ENCODE data around the gene FIG4. TPM values are rescaled to one million over a fixed set of nuclear protein-coding genes. Genes with fewer than 3 reads are reported as not detected.
"Not testable (repeated sequence)": the region's sequence is repeated elsewhere in the genome, so short reads cannot be mapped to it uniquely, and the experiment has no call there.

The FIG4 gene
- total RNA-seq, 1 donor from 2014 or later, result 21.9 TPM

DNA sequence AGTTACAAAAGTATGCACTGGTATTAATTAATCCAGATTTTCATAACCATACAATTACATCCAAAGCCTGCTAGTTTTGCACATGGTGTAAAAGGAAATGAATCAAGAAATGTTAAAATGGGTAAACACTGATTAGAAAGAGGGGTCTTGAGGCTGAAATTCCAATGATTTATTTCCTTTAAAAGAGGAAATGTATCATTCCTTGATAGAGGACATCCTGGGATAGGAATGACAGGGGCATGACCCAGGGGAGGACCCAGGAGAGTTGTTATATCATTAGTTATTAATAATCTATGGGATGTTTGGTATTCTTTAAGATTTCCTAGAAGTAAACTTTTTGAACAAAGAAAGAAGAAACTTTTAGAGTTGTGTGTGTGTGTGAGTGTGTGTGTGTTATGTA lies 18.3 kb upstream of the FIG4 start:
- Histone ChIP-seq H3K27ac (ENCODE audit: low read depth, low read length) (no peak overlapping the region), H3K4me1 (ENCODE audit: control insufficient read depth in 3 of 3, insufficient read depth in 3 of 3, low read length in 3 of 3) (no peaks in the 10 kb centered on the region), H3K9ac (ENCODE audit: low read depth in 1 of 3, low read length in 3 of 3) (no peak overlapping the region), H3K4me3 (ENCODE audit: low read length in 3 of 3) (no peak overlapping the region), H3K36me3 (ENCODE audit: control insufficient read depth in 3 of 3, insufficient read depth in 3 of 3, low read length in 3 of 3) (peaks cover 0 to 4% (median 3%) of the 10 kb centered on the region in 3 donors), H3K27me3 (ENCODE audit: control insufficient read depth in 3 of 3, insufficient read depth in 3 of 3, low read length in 3 of 3) (no peaks in the 10 kb centered on the region), H3K9me3 (ENCODE audit: control insufficient read depth in 3 of 3, low read length in 3 of 3) (no peaks in the 10 kb centered on the region)

DNA sequence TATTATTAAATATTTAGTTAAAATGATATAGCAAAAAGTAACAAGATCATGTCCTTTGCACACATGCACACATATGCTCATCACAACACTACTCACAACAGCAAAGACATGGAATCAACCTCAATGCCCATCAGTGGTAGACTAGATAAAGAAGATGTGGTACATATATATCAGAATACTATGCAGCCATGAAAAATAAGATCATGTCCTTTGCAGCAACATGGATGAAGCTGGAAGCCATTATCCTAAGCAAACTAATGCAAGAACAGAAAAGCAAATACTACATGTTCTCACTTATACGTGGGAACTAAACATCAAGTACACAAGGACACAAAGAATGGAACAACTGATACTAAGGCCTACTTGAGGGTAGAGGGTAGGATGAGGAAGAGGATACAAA lies 14.4 kb upstream of the FIG4 start:
- H3K27ac ChIP-seq (ENCODE audit: low read depth, low read length), result no peak overlapping the region
- no peaks in the 10 kb centered on the region for H3K9me3 ChIP-seq (ENCODE audit: control insufficient read depth in 3 of 3, low read length in 3 of 3)
- no peak overlapping the region for H3K9ac ChIP-seq (ENCODE audit: low read depth in 1 of 3, low read length in 3 of 3)
- no peaks in the 10 kb centered on the region for H3K4me1 ChIP-seq (ENCODE audit: control insufficient read depth in 3 of 3, insufficient read depth in 3 of 3, low read length in 3 of 3)
- no peaks in the 10 kb centered on the region for H3K27me3 ChIP-seq (ENCODE audit: control insufficient read depth in 3 of 3, insufficient read depth in 3 of 3, low read length in 3 of 3)
- H3K4me3 ChIP-seq (ENCODE audit: low read length in 3 of 3), result no peak overlapping the region
- H3K36me3 ChIP-seq (ENCODE audit: control insufficient read depth in 3 of 3, insufficient read depth in 3 of 3, low read length in 3 of 3), result no peaks in the 10 kb centered on the region

DNA sequence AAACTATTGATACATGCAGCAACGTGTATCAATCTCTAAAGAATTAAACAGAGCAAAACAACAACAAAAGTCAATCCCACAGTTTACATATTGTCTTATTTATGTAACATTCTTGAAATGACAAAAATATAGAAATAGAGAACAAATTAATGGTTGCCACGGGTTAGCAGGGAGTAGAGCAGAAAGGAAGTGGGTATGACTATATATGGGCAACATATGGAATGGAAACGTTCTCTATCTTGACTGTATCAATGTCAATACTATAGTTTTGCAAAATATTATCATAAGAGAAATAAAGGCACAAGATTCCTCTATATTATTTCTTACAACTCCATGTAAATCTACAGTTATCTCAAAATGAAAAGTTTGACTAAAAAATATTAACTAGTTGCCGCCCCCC lies 12.9 kb upstream of the FIG4 start:
- Histone ChIP-seq H3K4me1 (ENCODE audit: control insufficient read depth in 3 of 3, insufficient read depth in 3 of 3, low read length in 3 of 3) (no peaks in the 10 kb centered on the region), H3K9ac (ENCODE audit: low read depth in 1 of 3, low read length in 3 of 3) (no peak overlapping the region), H3K4me3 (ENCODE audit: low read length in 3 of 3) (no peak overlapping the region), H3K9me3 (ENCODE audit: control insufficient read depth in 3 of 3, low read length in 3 of 3) (no peaks in the 10 kb centered on the region), H3K27ac (ENCODE audit: low read depth, low read length) (no peak overlapping the region), H3K27me3 (ENCODE audit: control insufficient read depth in 3 of 3, insufficient read depth in 3 of 3, low read length in 3 of 3) (no peaks in the 10 kb centered on the region), H3K36me3 (ENCODE audit: control insufficient read depth in 3 of 3, insufficient read depth in 3 of 3, low read length in 3 of 3) (no peaks in the 10 kb centered on the region)

DNA sequence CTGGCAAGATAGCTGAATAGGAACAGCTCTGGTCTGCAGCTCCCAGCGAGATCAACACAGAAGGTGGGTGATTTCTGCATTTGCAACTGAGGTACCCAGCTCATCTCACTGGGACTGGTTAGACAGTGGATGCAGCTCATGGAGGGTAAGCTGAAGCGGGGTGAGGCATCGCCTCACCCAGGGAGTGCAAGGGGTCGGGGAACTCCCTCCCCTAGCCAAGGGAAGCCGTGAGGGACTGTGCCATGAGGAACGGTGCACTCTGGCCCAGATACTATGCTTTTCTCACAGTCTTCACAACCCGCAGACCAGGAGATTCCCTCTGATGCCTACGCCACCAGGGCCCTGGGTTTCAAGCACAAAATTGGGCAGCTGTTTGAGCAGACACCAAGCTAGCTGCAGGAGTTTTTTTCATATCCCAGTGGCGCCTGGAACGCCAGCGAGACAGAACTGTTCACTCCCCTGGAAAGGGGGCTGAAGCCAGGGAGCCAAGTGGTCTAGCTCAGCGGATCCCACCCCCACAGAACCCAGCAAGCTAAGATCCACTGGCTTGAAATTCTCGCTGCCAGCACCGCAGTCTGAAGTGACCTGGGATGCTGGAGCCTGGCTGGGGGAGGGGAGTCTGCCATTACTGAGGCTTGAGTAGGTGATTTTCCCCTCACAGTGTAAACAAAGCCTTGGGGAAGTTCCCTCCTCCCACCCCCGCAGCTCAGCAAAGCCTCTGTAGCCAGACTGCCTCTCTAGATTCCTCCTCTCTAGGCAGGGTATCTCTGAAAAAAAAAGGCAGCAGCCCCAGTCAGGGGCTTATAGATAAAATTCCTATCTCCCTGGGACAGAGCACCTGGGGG lies 12.2 kb upstream of the FIG4 start:
- not testable (repeated sequence) for H3K27ac ChIP-seq (ENCODE audit: low read depth, low read length); H3K4me1 ChIP-seq (ENCODE audit: control insufficient read depth in 3 of 3, insufficient read depth in 3 of 3, low read length in 3 of 3); H3K4me3 ChIP-seq (ENCODE audit: low read length in 3 of 3); H3K9ac ChIP-seq (ENCODE audit: low read depth in 1 of 3, low read length in 3 of 3); H3K36me3 ChIP-seq (ENCODE audit: control insufficient read depth in 3 of 3, insufficient read depth in 3 of 3, low read length in 3 of 3); H3K9me3 ChIP-seq (ENCODE audit: control insufficient read depth in 3 of 3, low read length in 3 of 3); H3K27me3 ChIP-seq (ENCODE audit: control insufficient read depth in 3 of 3, insufficient read depth in 3 of 3, low read length in 3 of 3)

DNA sequence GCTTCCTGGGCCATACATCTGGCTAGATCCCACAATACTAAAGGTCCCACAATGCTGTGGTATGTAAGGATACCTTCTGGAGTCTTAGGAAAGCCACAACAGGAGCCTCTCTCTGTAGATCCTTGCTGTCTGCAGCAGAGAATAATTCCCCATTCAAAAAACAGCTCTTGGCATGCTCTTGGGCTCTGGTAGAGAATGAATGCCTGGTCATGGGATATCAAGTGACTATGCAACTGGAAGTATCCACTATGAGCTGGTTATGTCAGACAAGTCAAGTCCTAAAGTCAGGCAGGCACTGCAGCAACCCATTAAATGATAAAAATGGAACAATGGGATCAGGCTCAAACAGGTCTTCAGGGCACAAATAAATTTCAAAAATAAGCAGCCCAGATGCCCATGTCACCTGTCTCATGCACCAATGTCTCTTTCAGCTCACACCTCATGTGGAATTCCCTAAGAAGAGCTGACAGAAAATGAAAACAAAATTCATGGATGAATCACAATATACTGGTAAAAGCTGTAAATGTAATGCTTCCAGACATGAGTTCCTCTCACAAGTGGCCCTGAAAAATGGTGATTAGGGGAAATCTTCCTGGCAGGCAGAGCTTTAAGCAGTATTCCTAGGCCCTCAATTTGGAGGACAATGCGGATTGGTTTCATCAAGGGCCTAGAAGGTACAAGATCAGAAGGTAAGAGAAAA lies 4.4 kb upstream of the FIG4 start:
- peaks cover 0 to 9% (median 3%) of the 10 kb centered on the region in 3 donors for H3K4me1 ChIP-seq (ENCODE audit: control insufficient read depth in 3 of 3, insufficient read depth in 3 of 3, low read length in 3 of 3)
- no peak overlapping the region for H3K4me3 ChIP-seq (ENCODE audit: low read length in 3 of 3)
- H3K9ac ChIP-seq (ENCODE audit: low read depth in 1 of 3, low read length in 3 of 3), result no peak overlapping the region
- no peaks in the 10 kb centered on the region for H3K9me3 ChIP-seq (ENCODE audit: control insufficient read depth in 3 of 3, low read length in 3 of 3)
- peaks cover 0 to 2% (median 0%) of the 10 kb centered on the region in 3 donors for H3K36me3 ChIP-seq (ENCODE audit: control insufficient read depth in 3 of 3, insufficient read depth in 3 of 3, low read length in 3 of 3)
- H3K27ac ChIP-seq (ENCODE audit: low read depth, low read length), result no peak overlapping the region
- H3K27me3 ChIP-seq (ENCODE audit: control insufficient read depth in 3 of 3, insufficient read depth in 3 of 3, low read length in 3 of 3), result no peaks in the 10 kb centered on the region

DNA sequence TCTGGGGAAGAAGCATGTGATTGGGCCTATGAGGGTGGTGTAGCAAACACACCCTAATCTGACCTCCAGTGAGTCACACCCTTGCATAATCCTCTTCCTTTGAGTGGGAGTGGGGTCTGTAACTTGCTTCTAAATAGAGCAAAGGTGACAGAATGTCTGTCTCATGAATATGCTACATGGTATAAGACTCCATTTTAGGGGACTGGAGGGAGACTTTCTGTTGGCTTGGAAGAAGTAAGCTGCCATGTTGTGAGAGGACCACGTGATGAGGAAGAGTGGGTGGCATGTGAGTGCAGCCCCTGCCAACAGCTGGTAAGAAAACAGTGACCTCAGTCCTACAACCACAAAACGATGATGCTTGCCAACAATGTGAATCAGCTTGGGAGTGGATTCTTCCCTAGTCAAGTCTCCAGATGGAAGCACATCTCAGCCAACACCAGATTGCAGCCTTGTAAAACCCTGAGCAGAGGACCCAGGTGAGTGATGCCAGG lies 3.8 kb upstream of the FIG4 start:
- Histone ChIP-seq H3K9me3 (ENCODE audit: control insufficient read depth in 3 of 3, low read length in 3 of 3) (no peaks in the 10 kb centered on the region), H3K9ac (ENCODE audit: low read depth in 1 of 3, low read length in 3 of 3) (no peak overlapping the region), H3K4me1 (ENCODE audit: control insufficient read depth in 3 of 3, insufficient read depth in 3 of 3, low read length in 3 of 3) (peaks cover 2 to 15% (median 8%) of the 10 kb centered on the region in 3 donors), H3K4me3 (ENCODE audit: low read length in 3 of 3) (no peak overlapping the region), H3K36me3 (ENCODE audit: control insufficient read depth in 3 of 3, insufficient read depth in 3 of 3, low read length in 3 of 3) (peaks cover 0 to 2% (median 0%) of the 10 kb centered on the region in 3 donors), H3K27me3 (ENCODE audit: control insufficient read depth in 3 of 3, insufficient read depth in 3 of 3, low read length in 3 of 3) (no peaks in the 10 kb centered on the region), H3K27ac (ENCODE audit: low read depth, low read length) (no peak overlapping the region)

DNA sequence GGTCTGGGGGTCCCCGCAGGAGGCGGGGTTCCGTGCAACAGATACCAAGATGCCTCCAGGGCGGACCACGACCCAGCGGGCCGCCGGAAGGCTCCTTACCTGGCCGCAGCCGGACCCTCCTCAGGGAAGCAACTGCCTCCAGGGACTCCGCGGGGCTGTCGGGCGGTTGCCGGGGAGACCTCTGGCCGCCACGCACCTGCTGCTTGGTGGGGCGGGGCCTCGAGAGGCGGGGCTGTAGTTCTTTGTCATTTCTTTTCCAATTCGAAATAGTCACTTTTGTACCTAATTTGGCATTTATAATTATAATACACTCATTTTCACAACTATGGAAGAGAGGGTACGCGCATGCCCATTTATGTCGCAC lies 741 bp upstream of the FIG4 start:
- peaks cover 0 to 2% (median 0%) of the 10 kb centered on the region in 3 donors for H3K36me3 ChIP-seq (ENCODE audit: control insufficient read depth in 3 of 3, insufficient read depth in 3 of 3, low read length in 3 of 3)
- peak overlapping the region; percentile 92 for H3K27ac ChIP-seq (ENCODE audit: low read depth, low read length)

DNA sequence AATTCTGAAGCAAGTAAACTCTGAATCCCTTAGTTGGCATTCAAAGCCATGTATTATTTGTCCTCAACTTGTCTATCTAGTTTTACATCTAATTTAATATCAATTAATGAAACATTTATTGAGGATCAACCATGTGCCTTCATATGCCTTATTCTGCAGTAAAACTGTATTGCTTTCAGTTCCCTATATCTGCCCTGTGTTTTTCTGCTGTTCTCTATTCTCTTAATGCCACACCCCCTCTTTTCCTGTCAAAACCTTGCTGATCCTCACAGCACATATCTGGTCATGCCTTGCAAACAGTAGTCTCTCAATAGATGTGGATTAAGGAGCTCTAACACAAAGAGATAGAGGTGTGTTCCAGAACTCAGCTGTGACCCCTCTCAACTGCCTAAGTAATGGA lies 2.0 kb downstream of the FIG4 start:
- H3K27me3 ChIP-seq (ENCODE audit: control insufficient read depth in 3 of 3, insufficient read depth in 3 of 3, low read length in 3 of 3), result no peaks in the 10 kb centered on the region
- H3K4me3 ChIP-seq (ENCODE audit: low read length in 3 of 3), result no peak overlapping the region
- H3K9me3 ChIP-seq (ENCODE audit: control insufficient read depth in 3 of 3, low read length in 3 of 3), result no peaks in the 10 kb centered on the region
- H3K4me1 ChIP-seq (ENCODE audit: control insufficient read depth in 3 of 3, insufficient read depth in 3 of 3, low read length in 3 of 3), result peaks cover 2 to 18% (median 11%) of the 10 kb centered on the region in 3 donors
- H3K36me3 ChIP-seq (ENCODE audit: control insufficient read depth in 3 of 3, insufficient read depth in 3 of 3, low read length in 3 of 3), result no peaks in the 10 kb centered on the region
- no peak overlapping the region for H3K9ac ChIP-seq (ENCODE audit: low read depth in 1 of 3, low read length in 3 of 3)
- H3K27ac ChIP-seq (ENCODE audit: low read depth, low read length), result no peak overlapping the region

More for the DNA sequence above, 741 bp upstream of the FIG4 start:
- Histone ChIP-seq H3K4me1 (ENCODE audit: control insufficient read depth in 3 of 3, insufficient read depth in 3 of 3, low read length in 3 of 3) (peaks cover 2 to 18% (median 11%) of the 10 kb centered on the region in 3 donors), H3K27me3 (ENCODE audit: control insufficient read depth in 3 of 3, insufficient read depth in 3 of 3, low read length in 3 of 3) (no peaks in the 10 kb centered on the region), H3K9ac (ENCODE audit: low read depth in 1 of 3, low read length in 3 of 3) (peak overlapping the region; percentile 89 to 93 (median 90)), H3K9me3 (ENCODE audit: control insufficient read depth in 3 of 3, low read length in 3 of 3) (no peaks in the 10 kb centered on the region), H3K4me3 (ENCODE audit: low read length in 3 of 3) (peak overlapping the region; percentile 91 to 97 (median 97))

DNA sequence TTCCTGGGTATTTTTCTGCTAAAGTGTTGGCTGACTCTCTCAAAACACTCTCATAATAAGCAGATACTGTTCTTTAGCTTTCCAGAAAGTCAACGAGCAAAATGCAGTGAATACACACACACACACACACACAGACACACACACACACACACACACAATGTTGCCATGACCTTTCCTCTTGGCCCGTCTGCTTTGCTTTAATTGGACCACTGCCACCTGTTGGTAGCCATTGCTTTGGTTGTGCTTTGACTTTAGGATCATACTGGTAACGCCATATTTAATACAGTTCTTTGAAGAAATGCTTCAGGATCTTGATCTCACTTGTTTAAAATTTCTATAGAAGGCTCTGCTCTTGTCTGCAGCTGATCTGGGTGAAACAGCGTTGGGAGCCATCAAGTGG lies 4.4 kb downstream of the FIG4 start:
- H3K4me1 ChIP-seq (ENCODE audit: control insufficient read depth in 3 of 3, insufficient read depth in 3 of 3, low read length in 3 of 3), result peaks cover 2 to 18% (median 11%) of the 10 kb centered on the region in 3 donors
- H3K4me3 ChIP-seq (ENCODE audit: low read length in 3 of 3), result no peak overlapping the region

DNA sequence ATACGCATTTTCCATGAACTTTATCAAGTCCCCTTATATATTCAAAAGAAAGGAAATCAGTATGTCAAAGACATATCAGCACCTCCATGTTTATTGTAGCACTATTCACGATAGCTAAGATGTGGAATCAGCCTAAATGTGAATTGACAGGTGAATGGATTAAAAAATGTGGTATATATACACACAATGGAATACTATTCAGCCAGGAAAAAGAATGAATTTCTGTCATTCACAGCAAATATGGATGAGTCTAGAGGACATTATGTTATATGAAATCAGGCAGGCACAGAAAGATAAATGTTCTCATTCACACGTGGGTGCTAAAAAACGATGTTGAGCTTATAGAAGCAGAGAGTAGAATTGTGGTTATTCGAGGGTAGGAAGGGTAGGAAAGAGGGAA lies 5.3 kb downstream of the FIG4 start:
- Histone ChIP-seq H3K27ac (ENCODE audit: low read depth, low read length) (no peak overlapping the region), H3K27me3 (ENCODE audit: control insufficient read depth in 3 of 3, insufficient read depth in 3 of 3, low read length in 3 of 3) (no peaks in the 10 kb centered on the region), H3K9ac (ENCODE audit: low read depth in 1 of 3, low read length in 3 of 3) (no peak overlapping the region), H3K9me3 (ENCODE audit: control insufficient read depth in 3 of 3, low read length in 3 of 3) (no peaks in the 10 kb centered on the region), H3K4me3 (ENCODE audit: low read length in 3 of 3) (no peak overlapping the region), H3K4me1 (ENCODE audit: control insufficient read depth in 3 of 3, insufficient read depth in 3 of 3, low read length in 3 of 3) (peaks cover 4 to 12% (median 11%) of the 10 kb centered on the region in 3 donors), H3K36me3 (ENCODE audit: control insufficient read depth in 3 of 3, insufficient read depth in 3 of 3, low read length in 3 of 3) (no peaks in the 10 kb centered on the region)

More for the DNA sequence above, 4.4 kb downstream of the FIG4 start:
- H3K9me3 ChIP-seq (ENCODE audit: control insufficient read depth in 3 of 3, low read length in 3 of 3), result no peaks in the 10 kb centered on the region
- H3K27ac ChIP-seq (ENCODE audit: low read depth, low read length), result no peak overlapping the region
- H3K36me3 ChIP-seq (ENCODE audit: control insufficient read depth in 3 of 3, insufficient read depth in 3 of 3, low read length in 3 of 3), result no peaks in the 10 kb centered on the region
- no peak overlapping the region for H3K9ac ChIP-seq (ENCODE audit: low read depth in 1 of 3, low read length in 3 of 3)
- no peaks in the 10 kb centered on the region for H3K27me3 ChIP-seq (ENCODE audit: control insufficient read depth in 3 of 3, insufficient read depth in 3 of 3, low read length in 3 of 3)
